ENCODE results near the gene MT1B. TPM values are rescaled to one million over a fixed set of nuclear protein-coding genes. Genes with fewer than 3 reads are reported as not detected.

Gene MT1B
- total RNA-seq (2022; extraction: Qiagen RNA extraction), result 0.43 TPM in 1 of 5 replicates, not detected in the others

GRCh38 chr16:56651586-56651985 lies at the start of gene MT1B:
TSS of gene MT1B (plus strand) at chr16:56651886. CDS start at chr16:56651954, 68 bp downstream.

GRCh38 chr16:56608043-56608875 lies 43.4 kb upstream of the MT1B start, which contains the start of gene MT2A:
TSS of gene MT2A (plus strand) at chr16:56608584. CDS start at chr16:56608656, 72 bp downstream.

GRCh38 chr16:56625140-56625942 lies 26.3 kb upstream of the MT1B start, which contains the start of gene MT1E:
TSS of gene MT1E (plus strand) at chr16:56625781. CDS start at chr16:56625852, 71 bp downstream.

GRCh38 chr16:56632156-56632847 lies 19.4 kb upstream of the MT1B start, which contains the start of gene MT1M:
TSS of gene MT1M (plus strand) at chr16:56632659. CDS start at chr16:56632732, 73 bp downstream.

GRCh38 chr16:56637814-56638750 lies 13.6 kb upstream of the MT1B start, which contains the start of gene MT1A:
TSS of gene MT1A (plus strand) at chr16:56638666. CDS start at chr16:56638739, 73 bp downstream.

GRCh38 chr16:56657555-56658326 lies 6.1 kb downstream of the MT1B start, which contains the start of gene MT1F:
TSS of gene MT1F (plus strand) at chr16:56657959. CDS start at chr16:56658059, 100 bp downstream.

GRCh38 chr16:56667581-56668571 lies 16.2 kb downstream of the MT1B start, which contains the start of gene MT1G:
TSS of gene MT1G (minus strand) at chr16:56668065. CDS start at chr16:56667993, 72 bp downstream.

GRCh38 chr16:56669005-56669839 lies 17.5 kb downstream of the MT1B start, which contains the start of gene MT1H:
TSS of gene MT1H (plus strand) at chr16:56669814. CDS start at chr16:56669885, 71 bp downstream.

GRCh38 chr16:56681939-56682702 lies 30.4 kb downstream of the MT1B start, which contains the start of gene MT1X:
TSS of gene MT1X (plus strand) at chr16:56682470. CDS start at chr16:56682541, 71 bp downstream.

Other genes starting within 250 kb of the MT1B start
- gene AMFR, start 226.3 kb upstream of the MT1B start, total RNA-seq (2022; extraction: Qiagen RNA extraction), result 65.5 to 74.2 TPM (median 71.1 TPM) in 5 replicates
- 109 to 140 TPM (median 134 TPM) in 5 replicates for gene NUDT21, start 200.6 kb upstream of the MT1B start, total RNA-seq (2022; extraction: Qiagen RNA extraction)
- gene OGFOD1, start 200.3 kb upstream of the MT1B start, total RNA-seq (2022; extraction: Qiagen RNA extraction), result 69.9 to 91.8 TPM (median 80.5 TPM) in 5 replicates
- gene BBS2, start 131.9 kb upstream of the MT1B start, total RNA-seq (2022; extraction: Qiagen RNA extraction), result 19.6 to 25.1 TPM (median 23.6 TPM) in 5 replicates
- gene MT4, start 86.8 kb upstream of the MT1B start, total RNA-seq (2022; extraction: Qiagen RNA extraction), result not detected in 5 replicates
- 0.34 to 0.82 TPM (median 0.54 TPM) in 4 of 5 replicates, not detected in the other for gene MT3, start 62.4 kb upstream of the MT1B start, total RNA-seq (2022; extraction: Qiagen RNA extraction)
- 1,981 to 2,932 TPM (median 2,492 TPM) in 5 replicates for gene MT2A, start 43.3 kb upstream of the MT1B start, total RNA-seq (2022; extraction: Qiagen RNA extraction)
- gene MT1E, start 26.1 kb upstream of the MT1B start, total RNA-seq (2022; extraction: Qiagen RNA extraction), result not detected in 5 replicates
- 0.15 to 0.18 TPM in 2 of 5 replicates, not detected in the others for gene MT1M, start 19.2 kb upstream of the MT1B start, total RNA-seq (2022; extraction: Qiagen RNA extraction)
- gene MT1A, start 13.2 kb upstream of the MT1B start, total RNA-seq (2022; extraction: Qiagen RNA extraction), result 25.2 to 38.3 TPM (median 30.3 TPM) in 5 replicates
- 14.8 to 20.2 TPM (median 16.2 TPM) in 5 replicates for gene MT1F, start 6.1 kb downstream of the MT1B start, total RNA-seq (2022; extraction: Qiagen RNA extraction)
- not detected in 5 replicates for gene MT1G, start 16.2 kb downstream of the MT1B start, total RNA-seq (2022; extraction: Qiagen RNA extraction)
- not detected in 5 replicates for gene MT1H, start 17.9 kb downstream of the MT1B start, total RNA-seq (2022; extraction: Qiagen RNA extraction)
- gene MT1X, start 30.6 kb downstream of the MT1B start, total RNA-seq (2022; extraction: Qiagen RNA extraction), result 401 to 928 TPM (median 662 TPM) in 5 replicates
- gene NUP93, start 78.2 kb downstream of the MT1B start, total RNA-seq (2022; extraction: Qiagen RNA extraction), result 84.6 to 107 TPM (median 102 TPM) in 5 replicates
- gene SLC12A3, start 213.3 kb downstream of the MT1B start, total RNA-seq (2022; extraction: Qiagen RNA extraction), result 0.04 TPM in 1 of 5 replicates, not detected in the others

Measured in A549 treated with dexamethasone at 1 μM for 4 hours (cell line).